Measurements from ENCODE around the gene C6orf118. TPM values are rescaled to one million over a fixed set of nuclear protein-coding genes. Genes with fewer than 3 reads are reported as not detected.

The C6orf118 gene
- total and polyA plus RNA-seq, 9 of the 15 experiments (the other 6 are each of a cell fraction or from before 2014, with no cell fraction given), result not detected

DNA sequence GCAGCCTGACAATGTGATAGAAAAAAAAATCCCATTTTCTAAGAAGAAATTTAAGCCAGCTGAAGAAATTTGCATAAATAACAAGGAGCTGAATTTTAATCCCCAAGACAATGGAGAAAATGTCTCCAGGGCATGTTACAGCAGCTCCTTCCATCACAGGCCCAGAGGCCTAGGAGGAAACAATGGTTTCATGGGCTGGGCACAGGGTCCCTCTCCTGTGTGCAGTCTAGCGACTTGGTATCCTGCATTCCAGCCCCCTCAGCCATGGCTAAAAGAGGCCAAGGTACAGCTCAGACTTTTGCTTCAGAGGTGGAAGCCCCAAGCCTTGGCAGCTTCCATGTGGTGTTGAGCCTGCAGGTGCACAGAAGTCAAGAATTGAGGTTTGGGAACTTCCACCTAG is 73.1 kb downstream of the C6orf118 start:
- CTCF ChIA-PET (ENCODE audit: low intra/inter-chr PET ratio), result no interaction called here
- no peaks in the 10 kb centered on the region for H3K4me1 ChIP-seq (replicated peaks in 1 of 2; ENCODE audit: control insufficient read depth in 2 of 2, insufficient read depth in 2 of 2, low read length in 2 of 2)
- in situ Hi-C loops (cut with MboI), result no loop called here
- H2AFZ ChIP-seq (ENCODE audit: low read depth, low read length), result no peak overlapping the region
- peaks cover 2% of the 10 kb centered on the region; the same call in 1 of the 2 replicates for H3K9me3 ChIP-seq (replicated peaks; ENCODE audit: control insufficient read depth, insufficient read depth, low read depth, low read length)
- BruUV-seq (replicated peaks), result no TSS peak
- H3K27ac ChIP-seq (ENCODE audit: extremely low read depth, low read depth, low read length), result no peak overlapping the region
- TF ChIP-seq ZC3H11A (IDR thresholded peaks at IDR 0.05; ENCODE audit: low read depth, low read length) (no peak), ZFP36 (IDR thresholded peaks at IDR 0.05; ENCODE audit: low read depth, low read length, partially characterized antibody) (peak; percentile 42)
- no peak for FAIRE-seq
- H3K79me2 ChIP-seq (ENCODE audit: control insufficient read depth, insufficient read depth, low read length), result no peaks in the 10 kb centered on the region
- no peaks in the 10 kb centered on the region for H3K36me3 ChIP-seq (ENCODE audit: control insufficient read depth, insufficient read depth, low read length)
- H3K9me1 ChIP-seq (ENCODE audit: control insufficient read depth, insufficient read depth, low read length), result no peaks in the 10 kb centered on the region
- POLR2A ChIA-PET, result no interaction called here
- intact Hi-C loops (cut with micrococcal nuclease), result no loop called here
- no peak overlapping the region for H3K9ac ChIP-seq (ENCODE audit: insufficient read depth in 1 of 2, low read depth in 2 of 2, low read length in 2 of 2)
- H4K20me1 ChIP-seq (replicated peaks; ENCODE audit: control insufficient read depth, insufficient read depth, low read length), result no peaks in the 10 kb centered on the region
- no peaks in the 10 kb centered on the region for H3K27me3 ChIP-seq (ENCODE audit: control insufficient read depth in 2 of 2, insufficient read depth in 2 of 2, low read length in 2 of 2)
- 0% methylated on average over 1 of the region's 1 CpG for WGBS (ENCODE audit: insufficient coverage, low coverage, missing lambda C conversion rate)
- DNase-seq (ENCODE audit: extremely low read depth in 1 of 4, low spot score in 3 of 4), result no peak
- H3K4me3 ChIP-seq, result no peak overlapping the region
- ATAC-seq, result no peak
- H3K4me2 ChIP-seq (ENCODE audit: insufficient read depth, low read length), result no peak overlapping the region

DNA sequence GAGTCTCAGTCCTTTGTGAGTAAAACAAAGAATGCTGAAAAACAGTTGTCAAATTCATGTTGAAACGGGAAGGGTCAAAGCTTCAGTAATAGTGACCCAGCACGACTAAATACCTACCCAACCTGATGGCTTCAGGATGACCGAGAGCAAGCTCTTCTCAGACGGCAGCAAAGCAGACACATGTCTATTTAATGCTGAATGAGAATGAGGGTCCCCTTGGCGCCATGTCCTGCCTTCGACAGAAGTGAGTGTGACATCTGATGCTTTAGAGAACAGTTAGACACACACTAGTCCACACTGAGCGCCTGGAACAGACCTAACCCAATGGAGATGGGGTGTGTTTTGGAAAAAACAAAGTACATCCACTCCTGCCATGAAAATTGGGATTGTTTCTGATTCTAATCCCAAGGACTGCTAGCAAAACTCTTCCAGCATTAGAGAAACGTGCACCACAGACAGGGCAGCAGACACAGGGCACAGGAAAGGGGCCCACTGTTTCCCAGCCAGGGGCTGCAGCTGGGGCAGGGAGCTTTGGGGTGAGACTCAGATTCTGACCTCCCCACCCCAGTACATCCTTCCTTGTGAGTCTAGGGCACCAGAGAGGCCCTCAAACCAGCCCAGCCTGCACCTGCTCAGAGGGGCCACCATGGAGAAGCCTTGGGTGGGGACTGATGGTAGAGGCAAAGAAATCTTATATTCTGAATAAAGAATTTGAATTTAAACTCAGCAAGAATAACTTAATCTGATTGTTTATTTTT is 76.5 kb downstream of the C6orf118 start:
- Histone ChIP-seq H4K20me1 (replicated peaks; ENCODE audit: control insufficient read depth, insufficient read depth, low read length) (no peaks in the 10 kb centered on the region), H3K4me1 (replicated peaks in 1 of 2; ENCODE audit: control insufficient read depth in 2 of 2, insufficient read depth in 2 of 2, low read length in 2 of 2) (no peaks in the 10 kb centered on the region), H3K36me3 (ENCODE audit: control insufficient read depth, insufficient read depth, low read length) (no peaks in the 10 kb centered on the region), H3K27me3 (ENCODE audit: control insufficient read depth in 2 of 2, insufficient read depth in 2 of 2, low read length in 2 of 2) (no peaks in the 10 kb centered on the region), H3K27ac (ENCODE audit: extremely low read depth, low read depth, low read length) (no peak overlapping the region), H3K4me3 (no peak overlapping the region), H2AFZ (ENCODE audit: low read depth, low read length) (no peak overlapping the region), H3K79me2 (ENCODE audit: control insufficient read depth, insufficient read depth, low read length) (no peaks in the 10 kb centered on the region), H3K9me1 (ENCODE audit: control insufficient read depth, insufficient read depth, low read length) (no peaks in the 10 kb centered on the region), H3K9me3 (replicated peaks; ENCODE audit: control insufficient read depth, insufficient read depth, low read depth, low read length) (peaks cover 2% of the 10 kb centered on the region; the same call in 1 of the 2 replicates), H3K9ac (ENCODE audit: insufficient read depth in 1 of 2, low read depth in 2 of 2, low read length in 2 of 2) (no peak overlapping the region), H3K4me2 (ENCODE audit: insufficient read depth, low read length) (no peak overlapping the region)
- no peak for ATAC-seq
- FAIRE-seq, result no peak
- CTCF ChIA-PET (ENCODE audit: low intra/inter-chr PET ratio), result no interaction called here
- in situ Hi-C loops (cut with MboI) (no loop called here), intact Hi-C loops (cut with micrococcal nuclease) (no loop called here)
- BruUV-seq (replicated peaks), result no TSS peak
- no peak for DNase-seq (ENCODE audit: extremely low read depth in 1 of 4, low spot score in 3 of 4)
- 0% methylated on average over 8 of the region's 8 CpGs for WGBS (ENCODE audit: insufficient coverage, low coverage, missing lambda C conversion rate)
- POLR2A ChIA-PET, result no interaction called here
- no peak for TF ChIP-seq ZNF830 (CRISPR knock-in tag; IDR thresholded peaks at IDR 0.05)
- no peak for TF ChIP-seq TAF7 (tag; IDR thresholded peaks at IDR 0.05)
- no peak for TF ChIP-seq IRF2 (CRISPR knock-in tag; IDR thresholded peaks at IDR 0.05)
- no peak for TF ChIP-seq SRF (CRISPR knock-in tag; IDR thresholded peaks at IDR 0.05)
- TF ChIP-seq ASH1L (IDR thresholded peaks at IDR 0.05; ENCODE audit: borderline replicate concordance, low read depth, partially characterized antibody), result no peak
- TF ChIP-seq, protein P1, sequence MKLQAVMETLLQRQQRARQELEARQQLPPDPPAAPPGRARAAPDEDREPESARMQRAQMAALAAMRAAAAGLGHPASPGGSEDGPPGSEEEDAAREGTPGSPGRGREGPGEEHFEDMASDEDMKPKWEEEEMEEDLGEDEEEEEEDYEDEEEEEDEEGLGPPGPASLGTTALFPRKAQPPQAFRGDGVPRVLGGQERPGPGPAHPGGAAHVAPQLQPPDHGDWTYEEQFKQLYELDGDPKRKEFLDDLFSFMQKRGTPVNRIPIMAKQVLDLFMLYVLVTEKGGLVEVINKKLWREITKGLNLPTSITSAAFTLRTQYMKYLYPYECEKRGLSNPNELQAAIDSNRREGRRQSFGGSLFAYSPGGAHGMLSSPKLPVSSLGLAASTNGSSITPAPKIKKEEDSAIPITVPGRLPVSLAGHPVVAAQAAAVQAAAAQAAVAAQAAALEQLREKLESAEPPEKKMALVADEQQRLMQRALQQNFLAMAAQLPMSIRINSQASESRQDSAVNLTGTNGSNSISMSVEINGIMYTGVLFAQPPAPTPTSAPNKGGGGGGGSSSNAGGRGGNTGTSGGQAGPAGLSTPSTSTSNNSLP (IDR thresholded peaks at IDR 0.05; ENCODE audit: borderline replicate concordance, low read depth, low read length), result no peak
- no peak for TF ChIP-seq SNIP1 (IDR thresholded peaks at IDR 0.05; ENCODE audit: low read depth)
- TF ChIP-seq ETV5 (CRISPR knock-in tag; IDR thresholded peaks at IDR 0.05; ENCODE audit: low read depth), result no peak
- no peak for TF ChIP-seq ZNF354B (CRISPR knock-in tag; IDR thresholded peaks at IDR 0.05)
- TF ChIP-seq, protein P2, sequence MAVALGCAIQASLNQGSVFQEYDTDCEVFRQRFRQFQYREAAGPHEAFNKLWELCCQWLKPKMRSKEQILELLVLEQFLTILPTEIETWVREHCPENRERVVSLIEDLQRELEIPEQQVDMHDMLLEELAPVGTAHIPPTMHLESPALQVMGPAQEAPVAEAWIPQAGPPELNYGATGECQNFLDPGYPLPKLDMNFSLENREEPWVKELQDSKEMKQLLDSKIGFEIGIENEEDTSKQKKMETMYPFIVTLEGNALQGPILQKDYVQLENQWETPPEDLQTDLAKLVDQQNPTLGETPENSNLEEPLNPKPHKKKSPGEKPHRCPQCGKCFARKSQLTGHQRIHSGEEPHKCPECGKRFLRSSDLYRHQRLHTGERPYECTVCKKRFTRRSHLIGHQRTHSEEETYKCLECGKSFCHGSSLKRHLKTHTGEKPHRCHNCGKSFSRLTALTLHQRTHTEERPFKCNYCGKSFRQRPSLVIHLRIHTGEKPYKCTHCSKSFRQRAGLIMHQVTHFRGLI (CRISPR knock-in tag; IDR thresholded peaks at IDR 0.05), result no peak
- TF ChIP-seq SIX5 (IDR thresholded peaks at IDR 0.05; ENCODE audit: borderline replicate concordance in 1 of 2, insufficient read depth in 1 of 2, low read depth in 1 of 2, low read length in 2 of 2), result no peak

Measured in K562 (cell line).